ENCODE results near the gene AKAP10. TPM values are rescaled to one million over a fixed set of nuclear protein-coding genes. Genes with fewer than 3 reads are reported as not detected.

AKAP10 gene
- total and polyA plus RNA-seq, 2 donors (not counting 3 experiments of a cell fraction or from before 2014, with no cell fraction given), result 10.0 to 27.1 TPM

DNA sequence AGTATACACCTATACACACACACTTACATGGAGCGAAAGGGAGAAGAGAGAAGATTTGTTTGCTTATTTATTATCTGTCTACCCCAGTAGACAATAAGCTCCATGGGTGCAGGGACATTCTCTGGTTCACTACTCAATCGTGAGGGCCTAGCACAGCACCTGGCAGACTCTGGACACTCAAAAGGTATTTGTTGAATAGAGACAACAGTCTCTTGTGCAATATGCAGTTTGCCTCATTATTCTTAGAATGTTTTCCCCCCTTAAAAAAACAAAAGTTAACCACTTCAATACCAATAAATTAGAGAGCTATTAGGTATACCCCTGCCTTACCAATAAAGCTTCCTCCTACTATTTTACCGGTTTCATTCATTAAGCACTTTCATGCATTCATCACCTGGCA, 2.0 kb downstream of the AKAP10 start:
- DNase-seq (ENCODE audit: low read depth, low spot score), result no peak
- H3K9me1 ChIP-seq (replicated peaks; ENCODE audit: control insufficient read depth, extremely low read depth, insufficient read depth, low read length), result no peaks in the 10 kb centered on the region
- H3K27me3 ChIP-seq (ENCODE audit: control insufficient read depth in 2 of 2, insufficient read depth in 2 of 2, low read length in 2 of 2), result no peaks in the 10 kb centered on the region
- no peak overlapping the region for H3K4me3 ChIP-seq (replicated peaks in 1 of 3; ENCODE audit: insufficient read depth in 1 of 3, low read depth in 1 of 3, low read length in 3 of 3)
- no TSS peak for BruUV-seq (replicated peaks)
- H3K4me1 ChIP-seq (ENCODE audit: control insufficient read depth, extremely low read depth, insufficient read depth, low read length), result peaks cover 13% of the 10 kb centered on the region
- no peak overlapping the region for H3K9ac ChIP-seq (replicated peaks; ENCODE audit: extremely low read depth, insufficient read depth, low read length)
- dilution Hi-C loops (cut with MboI; ENCODE audit: extremely low pct_ligation_motif_present, low sequenced_read_pairs), result no loop called here
- H3K27ac ChIP-seq (ENCODE audit: insufficient read depth, low read depth, low read length), result no peak overlapping the region
- peaks cover 0 to 4% of the 10 kb centered on the region in 2 experiments for H3K36me3 ChIP-seq (ENCODE audit: control insufficient read depth in 2 of 2, extremely low read depth in 1 of 2, insufficient read depth in 2 of 2, low read length in 2 of 2)
- no peak overlapping the region for H3K4me2 ChIP-seq (ENCODE audit: insufficient read depth, low read length)
- ChIA-PET CTCF (interaction anchor here (1.1 to 2.5 kb wide), 3 partner anchors 9 to 34 kb away, joined by 3 to 7 read pairs (median 4); no protein-coding TSS in a partner anchor), POLR2A (no interaction called here)
- H3K9me3 ChIP-seq (replicated peaks; ENCODE audit: control insufficient read depth, insufficient read depth, low read length), result no peaks in the 10 kb centered on the region
- peaks cover 69% of the 10 kb centered on the region for H3K79me2 ChIP-seq (ENCODE audit: control insufficient read depth, insufficient read depth, low read length)
- H4K20me1 ChIP-seq (replicated peaks; ENCODE audit: control insufficient read depth, extremely low read depth, insufficient read depth, low read length), result no peaks in the 10 kb centered on the region
- no peak for FAIRE-seq
- intact Hi-C loops (cut with micrococcal nuclease), result loop anchor here (10.0 kb wide), 1 partner anchor 111 kb away; the partner anchor contains the start of gene ULK2
- H2AFZ ChIP-seq (ENCODE audit: low read depth, low read length), result no peak overlapping the region
- TF ChIP-seq JUN (IDR thresholded peaks at IDR 0.05; ENCODE audit: borderline replicate concordance, insufficient read depth, insufficient read length, low read depth) (no peak), POLR2A (IDR thresholded peaks at IDR 0.05; ENCODE audit: low read depth, low read length) (no peak), GATA2 (IDR thresholded peaks at IDR 0.05; ENCODE audit: insufficient read depth, insufficient read length, low read depth, low read length) (no peak), EZH2 (IDR thresholded peaks at IDR 0.05; ENCODE audit: borderline replicate concordance, low read depth, low read length, severe bottlenecking) (no peak), FOS (IDR thresholded peaks at IDR 0.05; ENCODE audit: borderline replicate concordance, insufficient read depth, low read length) (no peak), MYC (IDR thresholded peaks at IDR 0.05; ENCODE audit: low read depth, low read length) (no peak), POLR2AphosphoS5 (IDR thresholded peaks at IDR 0.05; ENCODE audit: insufficient read depth, low read depth, low read length) (no peak)
- TF ChIP-seq, protein P1, sequence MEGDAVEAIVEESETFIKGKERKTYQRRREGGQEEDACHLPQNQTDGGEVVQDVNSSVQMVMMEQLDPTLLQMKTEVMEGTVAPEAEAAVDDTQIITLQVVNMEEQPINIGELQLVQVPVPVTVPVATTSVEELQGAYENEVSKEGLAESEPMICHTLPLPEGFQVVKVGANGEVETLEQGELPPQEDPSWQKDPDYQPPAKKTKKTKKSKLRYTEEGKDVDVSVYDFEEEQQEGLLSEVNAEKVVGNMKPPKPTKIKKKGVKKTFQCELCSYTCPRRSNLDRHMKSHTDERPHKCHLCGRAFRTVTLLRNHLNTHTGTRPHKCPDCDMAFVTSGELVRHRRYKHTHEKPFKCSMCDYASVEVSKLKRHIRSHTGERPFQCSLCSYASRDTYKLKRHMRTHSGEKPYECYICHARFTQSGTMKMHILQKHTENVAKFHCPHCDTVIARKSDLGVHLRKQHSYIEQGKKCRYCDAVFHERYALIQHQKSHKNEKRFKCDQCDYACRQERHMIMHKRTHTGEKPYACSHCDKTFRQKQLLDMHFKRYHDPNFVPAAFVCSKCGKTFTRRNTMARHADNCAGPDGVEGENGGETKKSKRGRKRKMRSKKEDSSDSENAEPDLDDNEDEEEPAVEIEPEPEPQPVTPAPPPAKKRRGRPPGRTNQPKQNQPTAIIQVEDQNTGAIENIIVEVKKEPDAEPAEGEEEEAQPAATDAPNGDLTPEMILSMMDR (IDR thresholded peaks at IDR 0.05; ENCODE audit: extremely low read depth in 1 of 2, insufficient read depth in 1 of 2, low read depth in 1 of 2, low read length in 2 of 2), result no peak
- TF ChIP-seq, protein P2, sequence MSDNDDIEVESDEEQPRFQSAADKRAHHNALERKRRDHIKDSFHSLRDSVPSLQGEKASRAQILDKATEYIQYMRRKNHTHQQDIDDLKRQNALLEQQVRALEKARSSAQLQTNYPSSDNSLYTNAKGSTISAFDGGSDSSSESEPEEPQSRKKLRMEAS (IDR thresholded peaks at IDR 0.05; ENCODE audit: insufficient read depth, insufficient read length), result no peak
